IMR-90 (cell line): ENCODE results near the gene C6orf52. TPM values are rescaled to one million over a fixed set of nuclear protein-coding genes. Genes with fewer than 3 reads are reported as not detected.

Experiments used
- ATAC-seq: fragments of 200-7000 bp; cut with Tn5 transposase; 2 replicates; pipeline ENCODE4 v1.9.1; 2020; ENCODE audit warnings: low read depth, mild to moderate bottlenecking, moderate library complexity
- BruUV-seq: library from RNA; stranded (reverse); fragments of 400-500 nt; replicated peaks from 2 replicates; lab custom pipeline; 2021; lab: Mats Ljungman, UMichigan
- CTCF ChIA-PET: fragments of 300-600 bp; formaldehyde crosslinking; extraction: SDS; loops from one replicate; lab custom pipeline; 2021; ENCODE audit warnings: antibody characterized with exemption; lab: Yijun Ruan, JAX
- POLR2A ChIA-PET: fragments of 300-600 bp; sonication (Branson Sonifier 250); formaldehyde crosslinking; loops from one replicate; lab custom pipeline; 2022; ENCODE audit warnings: antibody characterized with exemption; ENCODE audit not compliant: unreplicated experiment; lab: Charles Lee
- DNase-seq: peaks from one replicate; pipeline ENCODE4 v3.0.0; 2013
- H2AFZ ChIP-seq: replicated peaks from 2 replicates; pipeline ENCODE3; 2013; ENCODE audit warnings: low read length, mild to moderate bottlenecking; ENCODE audit not compliant: poor library complexity
- H2AK5ac ChIP-seq: 2 replicates; pipeline ENCODE4 v1.6.1; 2013; ENCODE audit warnings: low read depth, low read length, inconsistent platforms
- H2AK9ac ChIP-seq: replicated peaks from 2 replicates; pipeline ENCODE3; 2013; ENCODE audit warnings: mild to moderate bottlenecking, low read depth, low read length, moderate library complexity; ENCODE audit not compliant: poor library complexity
- H2BK120ac ChIP-seq: 2 replicates; pipeline ENCODE4 v1.6.1; 2013; ENCODE audit warnings: low read depth, low read length, inconsistent platforms
- H2BK15ac ChIP-seq: 3 replicates; pipeline ENCODE4 v1.6.1; 2013; ENCODE audit warnings: low read depth, low read length, inconsistent platforms
- H2BK20ac ChIP-seq: 2 replicates; pipeline ENCODE4 v1.6.1; 2013; ENCODE audit warnings: low read depth, mild to moderate bottlenecking, inconsistent platforms, low read length, moderate library complexity
- H2BK5ac ChIP-seq: 2 replicates; pipeline ENCODE4 v1.6.1; 2013; ENCODE audit warnings: mild to moderate bottlenecking, low read depth, low read length, inconsistent platforms; ENCODE audit not compliant: poor library complexity, severe bottlenecking
- H3K14ac ChIP-seq: replicated peaks from 2 replicates; pipeline ENCODE4 v1.6.1; 2013; ENCODE audit warnings: low read depth, low read length, inconsistent platforms
- H3K18ac ChIP-seq: 2 replicates; pipeline ENCODE4 v1.6.1; 2013; ENCODE audit warnings: low read depth, low read length, control low read depth
- H3K23ac ChIP-seq: 2 replicates; pipeline ENCODE4 v1.6.1; 2013; ENCODE audit warnings: low read depth, low read length, inconsistent platforms
- H3K27ac ChIP-seq: 2 replicates; pipeline ENCODE4 v1.5.1; 2013; ENCODE audit warnings: mild to moderate bottlenecking, control low read depth, low read length; ENCODE audit not compliant: insufficient read depth
- H3K27me3 ChIP-seq: 2 replicates; pipeline ENCODE4 v1.6.1; 2013; ENCODE audit warnings: low read length; ENCODE audit not compliant: control insufficient read depth, insufficient read depth
- H3K36me3 ChIP-seq: 2 replicates; pipeline ENCODE4 v1.6.1; 2013; ENCODE audit warnings: low read length, mixed read lengths; ENCODE audit not compliant: control insufficient read depth, insufficient read depth
- H3K4ac ChIP-seq: 2 replicates; pipeline ENCODE4 v1.6.1; 2013; ENCODE audit warnings: low read depth, low read length, inconsistent platforms
- H3K4me1 ChIP-seq: 2 replicates; pipeline ENCODE4 v1.6.1; 2013; ENCODE audit warnings: low read length, mixed read lengths; ENCODE audit not compliant: control insufficient read depth, insufficient read depth
- H3K4me2 ChIP-seq: 2 replicates; pipeline ENCODE4 v1.6.1; 2013; ENCODE audit warnings: low read depth, mild to moderate bottlenecking, control low read depth, low read length, moderate library complexity
- H3K4me3 ChIP-seq: 2 replicates; pipeline ENCODE4 v1.5.1; 2013; ENCODE audit warnings: low read depth, mild to moderate bottlenecking, control low read depth, low read length, moderate library complexity; ENCODE audit not compliant: insufficient read depth
- H3K56ac ChIP-seq: 2 replicates; pipeline ENCODE4 v1.6.1; 2013; ENCODE audit warnings: low read length, inconsistent platforms; ENCODE audit not compliant: insufficient read depth; ENCODE audit errors: extremely low read depth
- H3K79me1 ChIP-seq, 2 experiments: 2 replicates each; pipeline ENCODE4 v1.6.1; 2013; ENCODE audit warnings: low read length in 2 of 2, inconsistent platforms in 1 of 2, low read depth in 1 of 2
- H3K9ac ChIP-seq: 2 replicates; pipeline ENCODE4 v1.6.1; 2013; ENCODE audit warnings: low read depth, low read length, control low read depth
- H3K9me1 ChIP-seq: 2 replicates; pipeline ENCODE4 v1.6.1; 2013; ENCODE audit warnings: low read length, inconsistent platforms; ENCODE audit not compliant: insufficient read depth
- H3K9me3 ChIP-seq: 2 replicates; pipeline ENCODE4 v1.6.1; 2013; ENCODE audit warnings: low read length; ENCODE audit not compliant: control insufficient read depth, insufficient read depth
- H4K20me1 ChIP-seq: 2 replicates; pipeline ENCODE4 v1.6.1; 2013; ENCODE audit warnings: low read length, inconsistent platforms; ENCODE audit not compliant: insufficient read depth
- H4K5ac ChIP-seq: 2 replicates; pipeline ENCODE4 v1.6.1; 2013; ENCODE audit warnings: mild to moderate bottlenecking, low read depth, low read length, control low read depth
- H4K8ac ChIP-seq, 2 experiments: 2 replicates each; pipeline ENCODE4 v1.6.1; 2013; ENCODE audit warnings: low read depth in 2 of 2, low read length in 2 of 2, control low read depth in 1 of 2, inconsistent platforms in 1 of 2
- H4K91ac ChIP-seq: 2 replicates; pipeline ENCODE4 v1.6.1; 2013; ENCODE audit warnings: low read depth, low read length, inconsistent platforms; ENCODE audit not compliant: insufficient read depth
- BHLHE40 ChIP-seq: fragments of 150-350 bp; IDR thresholded peaks from 2 replicates; pipeline ENCODE4 v1.6.1; 2016; ENCODE audit warnings: mild to moderate bottlenecking, low read depth, low read length
- CEBPB ChIP-seq: IDR thresholded peaks from 2 replicates; pipeline ENCODE4 v1.6.1; 2012; ENCODE audit warnings: low read depth, low read length, improper control_type of control experiment
- CHD1 ChIP-seq: IDR thresholded peaks from 2 replicates; pipeline ENCODE4 v1.6.1; 2012; ENCODE audit warnings: low read depth, low read length, improper control_type of control experiment
- CTCF ChIP-seq: conservative IDR thresholded peaks from 2 replicates; pipeline ENCODE4 v1.5.1; 2012; ENCODE audit warnings: mild to moderate bottlenecking, low read depth, low read length, improper control_type of control experiment
- ELK1 ChIP-seq: fragments of 150-350 bp; IDR thresholded peaks from 2 replicates; pipeline ENCODE4 v1.6.1; 2016; ENCODE audit warnings: low read depth, mild to moderate bottlenecking, low read length, moderate library complexity, borderline replicate concordance
- FOS ChIP-seq: fragments of 150-350 bp; IDR thresholded peaks from 2 replicates; pipeline ENCODE4 v1.6.1; 2016; ENCODE audit warnings: low read depth, low read length
- MAFK ChIP-seq: IDR thresholded peaks from 2 replicates; pipeline ENCODE4 v1.6.1; 2012; ENCODE audit warnings: low read depth, low read length, improper control_type of control experiment
- MAZ ChIP-seq: IDR thresholded peaks from 2 replicates; pipeline ENCODE4 v1.6.1; 2012; ENCODE audit warnings: low read depth, mild to moderate bottlenecking, low read length, improper control_type of control experiment, moderate library complexity, borderline replicate concordance
- MXI1 ChIP-seq: IDR thresholded peaks from 2 replicates; pipeline ENCODE4 v1.6.1; 2012; ENCODE audit warnings: low read depth, mild to moderate bottlenecking, low read length, moderate library complexity, borderline replicate concordance
- NFE2L2 ChIP-seq: fragments of 150-350 bp; IDR thresholded peaks from 2 replicates; pipeline ENCODE4 v1.6.1; 2016; ENCODE audit warnings: low read depth, mild to moderate bottlenecking, low read length
- POLR2A ChIP-seq: IDR thresholded peaks from 2 replicates; pipeline ENCODE4 v1.6.1; 2012; ENCODE audit warnings: mild to moderate bottlenecking, low read depth, low read length
- RAD21 ChIP-seq: IDR thresholded peaks from 2 replicates; pipeline ENCODE4 v1.6.1; 2012; ENCODE audit warnings: low read length, improper control_type of control experiment
- RCOR1 ChIP-seq: IDR thresholded peaks from 2 replicates; pipeline ENCODE4 v1.6.1; 2012; ENCODE audit warnings: mild to moderate bottlenecking, low read length, improper control_type of control experiment; ENCODE audit not compliant: insufficient replicate concordance
- RFX5 ChIP-seq: IDR thresholded peaks from 2 replicates; pipeline ENCODE4 v1.8.0; 2012; ENCODE audit warnings: low read depth, mild to moderate bottlenecking, low read length, moderate library complexity
- SMC3 ChIP-seq: fragments of 150-350 bp; IDR thresholded peaks from 2 replicates; pipeline ENCODE4 v1.6.1; 2016; ENCODE audit warnings: low read depth, mild to moderate bottlenecking, antibody characterized with exemption, low read length, moderate library complexity
- USF2 ChIP-seq: fragments of 150-350 bp; IDR thresholded peaks from 2 replicates; pipeline ENCODE4 v1.6.1; 2017; ENCODE audit warnings: mild to moderate bottlenecking, antibody characterized with exemption, low read length, low read depth
- WGBS, 2 experiments: methylation state at CpG; one replicate each; pipeline versions ENCODE4 v1.1.5 to v1.1.7; 2013; ENCODE audit warnings: missing lambda C conversion rate in 2 of 2; ENCODE audit not compliant: insufficient read length in 1 of 2; ENCODE audit errors: extremely low coverage in 2 of 2; 5-methylcytosine and 5-hydroxymethylcytosine counted together
- dilution Hi-C: fragments of 300-500 bp; cut with HindIII; formaldehyde crosslinking; loops from one replicate; pipeline ENCODE4 v1.14.3; 2018; ENCODE audit warnings: low sequenced_read_pairs; ENCODE audit not compliant: unreplicated experiment
- in situ Hi-C: fragments of 300-500 bp; cut with MboI; formaldehyde crosslinking; loops from 3 replicates; pipeline ENCODE4 v1.14.3; 2019; ENCODE audit warnings: low sequenced_read_pairs, inconsistent platforms, mixed read lengths
- intact Hi-C: fragments of 100-400 bp; cut with micrococcal nuclease; formaldehyde crosslinking; loops from 2 replicates; pipeline ENCODE4 v1.10.0; 2022
- polyA plus RNA-seq, 3 experiments: library from polyadenylated mRNA; depleted of rRNA; stranded (reverse); fragments of >200 nt; gene quantifications; 2 replicates each; pipeline ENCODE4 v1.2.3, GENCODE V29; 2012; ENCODE audit warnings: low replicate concordance in 1 of 3
- total RNA-seq: library from RNA; depleted of rRNA; stranded (reverse); fragments of >200 nt; gene quantifications from 2 replicates; pipeline ENCODE4 v1.2.3, GENCODE V29; 2012

C6orf52 gene
- total and polyA plus RNA-seq, 2 of the 4 experiments (the other 2 are of a cell fraction): 0.31 TPM; not detected in 1

- Histone ChIP-seq H3K27me3 (no peaks in the 10 kb centered on the region), H3K27ac (no peak overlapping the region), H3K4me3 (no peak overlapping the region), H3K9ac (no peak overlapping the region), H3K9me3 (0 out of 2 replicates have a peak, but pooled peaks cover 2% of the 10 kb centered on the region), H3K56ac (no peak overlapping the region), H3K4me1 (no peaks in the 10 kb centered on the region), H3K23ac (no peak overlapping the region), H4K5ac (no peak overlapping the region), H4K20me1 (no peaks in the 10 kb centered on the region), H3K14ac (no peak overlapping the region), H2BK120ac (no peak overlapping the region), H2AK9ac (no peak overlapping the region), H4K91ac (no peak overlapping the region), H3K4ac (no peak overlapping the region), H3K79me1 (no peaks in the 10 kb centered on the region), H2AK5ac (no peak overlapping the region), H2AFZ (no peak overlapping the region), H3K4me2 (no peak overlapping the region), H3K36me3 (no peaks in the 10 kb centered on the region), H4K8ac (no peak overlapping the region), H3K18ac (no peak overlapping the region), H2BK15ac (no peak overlapping the region), H3K9me1 (no peaks in the 10 kb centered on the region), H2BK20ac (no peak overlapping the region), H2BK5ac (no peak overlapping the region)
- ChIA-PET POLR2A (no interaction called here), CTCF (no interaction called here)
- BruUV-seq: no TSS peak
- ATAC-seq (no peak), DNase-seq (no peak)
- intact Hi-C loops: no loop called here
- TF ChIP-seq MAZ: no peak
- TF ChIP-seq NFE2L2: no peak
- no peak for TF ChIP-seq RAD21
- TF ChIP-seq USF2: no peak
- TF ChIP-seq MAFK: no peak
- TF ChIP-seq FOS: no peak
- no peak for TF ChIP-seq BHLHE40
- no peak for TF ChIP-seq SMC3
- no peak for TF ChIP-seq CTCF
- TF ChIP-seq POLR2A: no peak
- TF ChIP-seq RCOR1: no peak
- no peak for TF ChIP-seq MXI1
- no peak for TF ChIP-seq CHD1
- TF ChIP-seq RFX5: no peak
- TF ChIP-seq ELK1: no peak
- TF ChIP-seq CEBPB: no peak
- in situ Hi-C loops: no loop called here
- WGBS, 2 experiments: 100% methylated on average over 1 of the region's 4 CpGs; no CpG with 5 or more reads in 1 of the 2 experiments
- dilution Hi-C loops: no loop called here
Observed at GRCh38 chr6:10621847-10622246, 72.6 kb downstream of the C6orf52 start.
